Neutrophil (primary cell): ENCODE data around the gene ACBD5.
"Not testable (repeated sequence)": the region's sequence is repeated elsewhere in the genome, so short reads cannot be mapped to it uniquely, and the experiment has no call there.

Experiments
- H3K27ac ChIP-seq: fragments of 200-600 bp; sonication (generic); 2 replicates; pipeline ENCODE4 v1.5.1; 2016; ENCODE audit warnings: mild to moderate bottlenecking, moderate library complexity
- H3K27me3 ChIP-seq: fragments of 200-600 bp; sonication (generic); 2 replicates; pipeline ENCODE4 v1.6.0; 2016; ENCODE audit warnings: mild to moderate bottlenecking
- H3K36me3 ChIP-seq: fragments of 200-600 bp; sonication (generic); 2 replicates; pipeline ENCODE4 v1.5.1; 2017
- H3K4me1 ChIP-seq, 2 experiments: fragments of 200-600 bp in 1 of 2; sonication (generic) in 1 of 2; 1 replicate in 1 of 2; 2 replicates in 1 of 2; pipeline versions ENCODE4 v1.5.1 to v1.6.1; 2013 to 2016; ENCODE audit warnings: low read depth in 1 of 2, low read length in 1 of 2, mild to moderate bottlenecking in 1 of 2, moderate library complexity in 1 of 2; ENCODE audit not compliant: control insufficient read depth in 1 of 2, insufficient read depth in 1 of 2
- H3K4me3 ChIP-seq, 2 experiments: fragments of 200-600 bp in 1 of 2; sonication (generic) in 1 of 2; 1 replicate in 1 of 2; 2 replicates in 1 of 2; pipeline ENCODE4 v1.5.1; 2013 to 2016; ENCODE audit warnings: low read depth in 1 of 2, low read length in 1 of 2, mild to moderate bottlenecking in 1 of 2, moderate library complexity in 1 of 2
- H3K9me3 ChIP-seq: fragments of 200-600 bp; sonication (generic); 2 replicates; pipeline ENCODE4 v1.5.1; 2016
- CTCF ChIP-seq: fragments of 200-600 bp; sonication (generic); IDR thresholded peaks from 2 replicates; pipeline ENCODE4 v1.5.1; 2016; ENCODE audit warnings: antibody characterized with exemption

The ACBD5 gene

GRCh38 chr10:27240212-27241009 lies at the start of gene ACBD5:
ACBD5 (minus strand) TSS chr10:27240797; CDS start chr10:27240688, 109 bp downstream.
- H3K4me1 ChIP-seq, result peaks cover 29 to 39% of the 10 kb centered on the region in 2 experiments
- no peaks in the 10 kb centered on the region for H3K9me3 ChIP-seq
- H3K4me3 ChIP-seq, result peak within 1 kb of the TSS; percentile 90 to 91
- peak within 1 kb of the TSS; percentile 98 for H3K27ac ChIP-seq
- H3K36me3 ChIP-seq, result no peaks in the 10 kb centered on the region
- TF ChIP-seq CTCF, result no peak
- H3K27me3 ChIP-seq, result no peaks in the 10 kb centered on the region

GRCh38 chr10:27285093-27285492 lies 44.5 kb upstream of the ACBD5 start:
- no peak overlapping the region for H3K27ac ChIP-seq
- no peak for TF ChIP-seq CTCF
- no peaks in the 10 kb centered on the region for H3K27me3 ChIP-seq
- H3K4me1 ChIP-seq, result peaks cover 7 to 14% of the 10 kb centered on the region in 2 experiments
- H3K9me3 ChIP-seq, result no peaks in the 10 kb centered on the region
- H3K4me3 ChIP-seq, result no peak overlapping the region
- no peaks in the 10 kb centered on the region for H3K36me3 ChIP-seq

GRCh38 chr10:27276581-27276980 lies 36.0 kb upstream of the ACBD5 start:
- H3K9me3 ChIP-seq, result no peaks in the 10 kb centered on the region
- H3K27me3 ChIP-seq, result peaks cover 24% of the 10 kb centered on the region
- H3K4me1 ChIP-seq, result no peaks in the 10 kb centered on the region
- H3K27ac ChIP-seq, result no peak overlapping the region
- H3K36me3 ChIP-seq, result no peaks in the 10 kb centered on the region
- H3K4me3 ChIP-seq, result no peak overlapping the region
- TF ChIP-seq CTCF, result no peak

- H3K36me3 ChIP-seq, H3K27ac ChIP-seq, H3K4me1 ChIP-seq, H3K4me3 ChIP-seq, H3K9me3 ChIP-seq: not testable (repeated sequence)
- H3K27me3 ChIP-seq, result peaks cover 66% of the 10 kb centered on the region
Measured at GRCh38 chr10:27266025-27266424, 25.4 kb upstream of the ACBD5 start.

- Histone ChIP-seq H3K27me3 (peaks cover 93% of the 10 kb centered on the region), H3K4me1 (peaks cover 16 to 17% of the 10 kb centered on the region in 2 experiments)
- not testable (repeated sequence) for H3K4me3 ChIP-seq, H3K9me3 ChIP-seq, H3K36me3 ChIP-seq, H3K27ac ChIP-seq
Measured at GRCh38 chr10:27262788-27263187, 22.2 kb upstream of the ACBD5 start.

GRCh38 chr10:27258838-27259812 lies 18.5 kb upstream of the ACBD5 start:
- no peaks in the 10 kb centered on the region for H3K9me3 ChIP-seq
- peaks cover 20 to 23% of the 10 kb centered on the region in 2 experiments for H3K4me1 ChIP-seq
- H3K36me3 ChIP-seq, result no peaks in the 10 kb centered on the region
- peak overlapping the region; percentile 57 to 69 for H3K4me3 ChIP-seq
- TF ChIP-seq CTCF, result no peak
- H3K27ac ChIP-seq, result no peak overlapping the region
- peaks cover 76% of the 10 kb centered on the region for H3K27me3 ChIP-seq
